GM18519 (cell line): ENCODE data around the gene PARD6B.

Experiments
- ATAC-seq: cut with Tn5 transposase; IDR thresholded peaks from one replicate; pipeline ENCODE4 v1.9.1; 2021; ENCODE audit warnings: mild to moderate bottlenecking, moderate library complexity; ENCODE audit not compliant: unreplicated experiment, low FRiP score

The PARD6B gene

DNA sequence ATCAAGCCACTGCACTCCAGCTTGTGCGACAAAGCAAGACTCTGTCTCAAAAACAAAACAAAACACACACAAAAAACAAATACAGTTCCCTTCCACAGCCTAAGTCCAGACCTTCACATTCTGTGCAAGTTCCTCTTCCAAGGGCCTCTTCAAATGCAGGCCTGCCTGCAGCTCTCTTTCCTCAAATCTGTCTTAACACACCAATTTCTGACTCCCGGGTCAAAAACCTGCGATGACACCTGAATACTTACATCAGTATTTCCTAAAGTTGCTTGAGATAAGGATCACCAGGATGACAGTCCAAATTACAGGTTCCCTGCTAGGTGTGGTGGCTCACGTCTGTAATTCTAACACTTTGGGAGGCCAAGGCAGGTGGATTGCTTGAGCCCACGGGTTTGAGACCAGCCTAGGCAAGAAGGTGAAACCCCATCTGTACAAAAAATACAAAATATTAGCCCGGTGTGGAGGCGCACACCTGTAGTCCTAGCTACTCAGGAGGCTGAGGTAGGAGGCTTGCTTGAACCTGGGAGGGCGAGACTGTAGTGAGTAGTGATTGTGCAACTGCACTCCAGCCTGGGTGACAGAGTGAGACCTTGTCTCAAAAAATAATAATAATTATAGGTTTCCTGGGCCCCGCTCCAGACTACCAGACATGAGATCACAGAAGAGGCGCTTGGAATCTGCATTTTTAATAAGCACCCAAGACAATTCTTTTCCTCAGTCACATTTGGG lies 8.8 kb upstream of the PARD6B start:
- no peak for ATAC-seq

DNA sequence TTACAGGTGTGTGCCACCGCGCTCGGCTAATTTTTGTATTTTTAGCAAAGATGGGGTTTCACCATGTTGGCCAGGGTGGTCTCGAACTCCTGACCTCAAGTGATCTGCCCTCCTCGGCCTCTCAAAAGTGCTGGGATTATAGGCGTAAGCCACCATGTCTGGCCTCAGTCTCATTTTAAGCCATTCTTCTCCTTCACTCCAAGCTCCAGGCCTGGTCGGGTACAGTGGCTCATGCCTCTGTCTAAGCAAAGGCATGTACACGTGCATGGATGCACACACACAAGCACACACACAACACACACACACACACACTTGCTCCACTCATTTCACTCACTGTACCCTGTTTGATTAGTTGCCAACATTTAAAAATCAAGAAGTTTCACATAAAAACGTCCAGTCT lies 7.7 kb upstream of the PARD6B start:
- ATAC-seq: no peak

DNA sequence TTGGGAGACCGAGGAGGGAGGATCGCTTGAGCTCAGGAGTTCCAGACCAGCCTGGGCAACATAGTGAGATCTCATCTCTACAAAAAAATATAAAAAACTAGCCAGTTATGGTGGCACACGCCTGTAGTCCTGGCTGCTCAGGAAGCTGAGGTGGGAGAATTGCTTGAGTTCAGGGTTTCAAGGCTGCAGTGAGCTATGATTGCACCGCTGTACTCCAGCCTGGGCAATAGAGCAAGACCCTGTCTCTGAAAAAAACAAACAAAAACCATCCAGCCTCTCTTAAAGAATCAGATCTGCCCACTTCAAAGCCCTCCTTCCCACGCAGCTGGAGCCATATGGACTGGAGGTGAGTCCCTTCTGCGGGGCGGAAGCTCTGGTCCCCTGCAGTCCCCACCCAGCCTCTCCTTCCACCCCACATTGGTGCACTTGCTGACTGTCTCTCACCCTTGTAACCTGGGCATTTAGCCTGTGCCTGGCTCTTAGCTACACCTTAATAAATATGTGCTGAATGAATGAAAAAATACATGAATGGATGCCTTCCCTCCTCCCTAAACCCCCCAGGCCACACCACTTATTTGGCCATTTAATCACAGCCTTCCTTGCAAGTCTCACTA lies 7.2 kb upstream of the PARD6B start:
- no peak for ATAC-seq

DNA sequence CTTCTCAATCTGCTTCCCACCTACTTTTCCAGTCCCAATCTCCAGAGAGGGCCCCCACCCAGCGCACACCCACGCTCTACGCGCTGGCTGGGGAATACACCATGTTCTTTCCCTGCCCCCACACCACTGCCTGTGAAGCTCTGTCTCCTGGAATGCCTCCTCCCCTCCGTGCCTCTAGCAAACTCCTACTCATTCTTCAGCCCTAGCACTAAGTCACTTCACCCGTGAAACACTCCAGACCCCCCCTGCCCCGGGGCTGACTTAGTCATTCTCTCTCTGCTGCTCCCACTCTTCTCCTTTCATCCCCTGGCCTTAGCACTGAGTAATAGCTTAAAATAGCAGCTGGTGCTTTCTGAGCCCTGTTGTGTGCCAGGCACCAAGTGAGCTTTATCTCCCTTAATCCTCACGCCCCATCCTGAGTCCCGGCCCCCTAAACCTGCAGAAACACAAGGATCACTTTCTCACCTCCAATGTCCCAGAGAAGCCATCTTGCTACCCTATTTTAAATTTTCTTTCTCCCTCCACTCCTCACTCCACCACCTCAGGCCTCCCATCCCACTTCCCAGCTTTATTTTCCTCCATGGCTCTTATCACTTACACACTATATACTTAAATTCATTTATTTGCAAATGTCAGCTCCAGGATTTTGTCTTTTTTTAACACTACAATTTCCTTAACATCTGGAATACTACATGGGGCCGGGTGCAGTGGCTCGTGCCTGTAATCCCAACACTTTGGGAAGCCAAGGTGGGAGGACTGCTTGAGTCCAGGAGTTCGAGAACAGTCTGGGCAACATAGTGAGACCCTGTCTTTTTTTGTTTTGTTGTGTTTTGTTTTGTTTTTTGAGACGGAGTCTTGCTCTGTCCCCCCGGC lies 6.3 kb upstream of the PARD6B start:
- ATAC-seq: no peak

DNA sequence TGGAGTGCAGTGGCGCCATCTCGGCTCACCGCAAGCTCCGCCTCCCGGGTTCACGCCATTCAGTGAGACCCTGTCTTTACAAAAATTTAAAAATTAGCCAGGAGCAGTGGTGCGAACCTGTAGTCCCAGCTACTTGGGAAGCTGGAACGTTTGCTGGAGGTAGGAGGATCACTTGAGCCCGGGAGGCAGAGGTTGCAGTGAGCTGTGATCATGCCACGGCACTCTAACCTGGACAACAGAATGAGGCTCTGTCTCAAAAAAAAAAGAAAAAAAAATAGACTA lies 5.7 kb upstream of the PARD6B start:
- ATAC-seq: no peak

DNA sequence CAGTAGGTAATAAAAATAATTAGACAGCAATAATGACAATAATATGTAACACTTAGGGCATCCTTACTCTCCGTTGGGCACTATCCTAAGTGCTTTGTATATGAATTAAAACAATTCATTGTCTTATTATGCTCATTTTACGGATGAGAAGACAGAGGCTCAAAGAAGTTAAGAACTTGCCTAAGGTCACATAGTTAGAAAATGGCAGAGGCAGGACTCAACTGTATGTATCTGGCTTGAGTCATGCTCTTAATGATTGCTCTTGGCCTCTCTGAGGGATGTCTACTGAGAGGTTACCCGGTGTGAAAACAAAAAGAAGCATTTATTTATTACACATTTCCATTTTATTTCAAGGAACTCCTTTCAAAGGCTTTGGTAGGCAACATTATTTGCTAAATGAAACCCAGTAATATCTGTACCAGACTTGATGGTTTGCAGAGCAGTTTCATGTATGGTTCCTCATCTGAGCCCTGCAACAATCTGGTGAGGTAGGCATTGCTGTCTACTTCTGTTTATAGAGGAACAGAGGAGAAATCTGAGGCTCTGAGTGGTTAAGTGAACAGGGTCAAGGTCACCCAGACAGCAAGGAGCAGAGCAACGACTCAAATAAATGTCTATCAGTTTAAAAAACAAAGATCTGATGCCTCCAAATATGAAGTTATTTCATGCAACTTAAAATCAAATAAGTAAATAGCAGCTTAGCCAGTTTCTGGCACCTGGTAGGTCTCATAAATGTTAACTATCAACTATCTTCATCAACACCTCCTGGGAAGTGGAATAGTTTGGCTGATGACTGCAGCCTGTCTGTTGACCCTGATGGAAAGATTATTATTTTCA lies 4.2 kb upstream of the PARD6B start:
- no peak for ATAC-seq

DNA sequence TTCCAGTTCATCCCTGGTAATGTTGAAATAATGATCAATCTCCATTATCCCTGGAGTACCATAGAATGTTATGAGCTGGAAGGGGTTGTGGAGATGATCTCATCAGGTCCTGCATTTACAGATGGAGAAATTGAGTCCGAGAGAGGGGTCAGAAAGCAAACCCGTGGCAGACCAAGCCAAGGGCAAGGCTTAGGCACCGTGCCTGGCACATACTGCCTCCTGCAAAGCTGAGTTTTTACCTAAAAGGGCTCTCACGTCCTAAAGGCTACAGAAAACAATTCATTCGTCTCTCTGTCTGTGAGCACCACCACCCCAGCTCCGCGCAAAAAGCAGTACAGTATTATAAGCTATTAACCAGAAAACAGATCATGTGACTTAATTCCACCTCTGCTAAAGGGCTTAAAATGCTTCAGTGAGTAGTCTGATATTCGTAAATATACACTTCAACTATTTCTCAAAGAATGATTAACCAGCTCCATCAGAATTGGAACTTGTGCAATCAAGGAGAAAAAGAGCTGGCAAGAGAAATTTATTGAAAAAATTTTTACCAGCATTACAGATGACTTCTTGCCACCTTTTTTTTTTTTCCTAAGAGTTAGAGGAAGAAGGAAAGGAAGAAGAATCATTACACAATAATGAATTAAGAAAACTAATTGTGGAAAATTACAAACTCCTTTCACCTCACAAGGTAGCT lies 3.4 kb upstream of the PARD6B start:
- no peak for ATAC-seq

DNA sequence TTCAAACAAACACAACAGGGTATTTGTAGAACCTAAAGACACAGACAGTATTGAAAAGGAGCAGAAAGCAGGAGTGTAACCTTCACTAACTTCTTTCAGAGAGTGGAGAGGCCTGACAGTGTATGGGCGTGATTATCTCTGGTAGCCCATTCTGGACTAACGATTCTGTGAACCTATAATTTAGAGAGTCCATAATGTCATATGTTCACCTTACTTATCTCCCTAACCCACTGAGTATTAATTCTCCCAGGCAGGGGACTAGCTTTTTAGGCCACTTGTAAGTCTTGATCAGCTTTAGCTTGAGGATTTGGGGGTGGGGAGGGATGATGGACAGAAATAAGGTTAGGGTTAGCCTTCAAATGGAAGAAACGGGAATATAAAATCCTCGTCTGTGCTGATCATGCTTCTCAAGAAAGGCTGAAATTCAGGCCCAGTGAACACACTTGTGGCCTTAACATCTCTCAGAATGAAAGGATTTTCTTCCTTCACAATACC lies 2.8 kb upstream of the PARD6B start:
- ATAC-seq: no peak

DNA sequence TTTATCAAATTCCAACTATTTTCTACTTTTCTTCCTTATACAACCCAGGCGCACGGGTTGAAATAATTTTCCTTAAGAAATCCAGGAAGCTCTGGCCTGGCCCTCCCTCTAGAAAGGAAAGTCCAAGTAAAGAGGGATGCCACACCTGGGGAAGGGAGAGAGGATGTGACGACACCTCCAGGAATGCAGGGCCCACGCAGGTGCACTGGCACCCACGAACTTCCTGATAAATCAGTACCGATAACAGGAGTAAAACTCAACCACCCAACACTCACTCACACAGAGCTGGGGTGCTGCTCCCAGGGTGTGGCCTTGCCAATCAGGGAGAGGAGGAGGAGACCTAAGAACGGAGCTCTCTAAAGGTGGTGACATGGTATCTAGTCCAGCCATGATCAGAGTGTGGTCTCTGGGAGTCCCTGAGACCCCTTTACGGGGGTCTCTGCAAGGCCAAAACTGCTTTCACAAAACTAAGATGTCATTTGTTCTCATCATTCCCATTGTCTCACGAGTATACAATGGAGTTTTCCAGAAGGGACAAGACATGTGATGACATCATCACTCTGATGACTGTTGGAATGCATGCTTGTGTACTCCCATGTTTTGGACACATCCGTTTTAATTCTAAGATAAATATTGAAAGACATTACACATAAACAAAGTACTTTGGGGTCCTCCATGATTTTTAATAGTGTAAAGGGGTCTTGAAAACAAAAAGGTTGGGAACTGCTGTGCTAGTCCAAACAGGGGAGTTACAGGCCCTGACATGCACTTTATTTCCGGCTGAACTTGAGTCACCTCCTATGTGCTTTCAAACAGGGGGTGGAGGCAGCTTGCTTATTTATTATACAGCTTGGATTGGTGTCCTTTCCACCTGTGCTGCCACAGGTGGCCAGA lies 2.2 kb upstream of the PARD6B start:
- ATAC-seq: no peak

DNA sequence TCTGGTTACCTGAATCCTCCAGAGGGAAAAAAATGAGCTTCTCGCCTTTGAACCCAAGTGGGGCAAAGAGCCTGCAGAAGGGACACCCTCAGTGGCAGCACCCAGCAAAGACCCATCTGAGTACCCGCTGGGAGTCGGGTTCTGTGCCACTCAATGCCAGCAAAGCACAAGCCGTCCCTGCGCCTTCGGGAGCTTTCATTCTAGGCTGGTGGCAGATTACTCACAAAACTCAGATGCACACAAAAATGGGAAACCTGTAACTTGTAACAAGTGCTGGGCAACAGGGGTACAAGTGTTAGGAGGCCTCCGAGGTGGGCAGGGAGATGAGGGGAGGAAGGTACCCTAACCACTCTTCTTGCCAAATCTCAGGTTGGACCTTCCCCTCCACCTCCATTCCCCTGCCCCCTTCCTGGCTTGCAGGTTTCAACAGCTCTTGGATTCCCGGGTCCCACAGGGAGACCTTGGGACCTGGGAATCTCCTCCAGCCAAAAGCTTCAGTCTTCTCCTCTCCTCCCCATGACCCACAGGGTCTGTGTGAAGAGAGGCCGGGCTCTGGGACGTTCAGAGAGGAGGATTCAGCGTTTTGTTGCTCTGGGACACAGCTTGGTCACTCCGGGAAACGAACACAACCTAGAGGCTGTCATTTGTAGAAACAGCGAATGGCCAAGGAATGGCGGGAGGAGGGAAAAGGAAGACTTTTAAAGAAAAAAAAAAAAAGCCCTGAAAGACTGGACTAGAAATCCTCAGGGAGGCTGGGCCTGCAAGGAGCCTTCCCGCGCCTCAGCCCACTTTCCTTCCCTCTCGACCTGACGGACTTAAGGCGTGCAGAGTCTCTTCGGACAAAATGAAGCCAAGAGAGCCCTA lies 1.2 kb upstream of the PARD6B start:
- ATAC-seq: no peak

DNA sequence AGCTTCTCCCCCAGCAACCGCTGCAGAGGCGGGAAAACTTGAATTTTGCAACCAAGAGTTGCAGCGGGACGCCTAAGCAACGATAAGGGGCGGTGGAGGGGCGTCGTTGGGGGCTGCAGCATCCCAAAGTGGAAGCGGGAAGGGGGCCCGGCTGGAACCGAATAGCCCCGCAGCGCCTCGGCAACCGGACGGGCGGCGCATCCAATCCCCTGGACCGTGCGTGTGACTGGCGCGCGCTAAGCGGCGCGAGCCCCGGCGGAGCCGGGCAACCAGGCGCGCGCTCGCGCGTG lies 670 bp upstream of the PARD6B start:
- ATAC-seq: no peak

DNA sequence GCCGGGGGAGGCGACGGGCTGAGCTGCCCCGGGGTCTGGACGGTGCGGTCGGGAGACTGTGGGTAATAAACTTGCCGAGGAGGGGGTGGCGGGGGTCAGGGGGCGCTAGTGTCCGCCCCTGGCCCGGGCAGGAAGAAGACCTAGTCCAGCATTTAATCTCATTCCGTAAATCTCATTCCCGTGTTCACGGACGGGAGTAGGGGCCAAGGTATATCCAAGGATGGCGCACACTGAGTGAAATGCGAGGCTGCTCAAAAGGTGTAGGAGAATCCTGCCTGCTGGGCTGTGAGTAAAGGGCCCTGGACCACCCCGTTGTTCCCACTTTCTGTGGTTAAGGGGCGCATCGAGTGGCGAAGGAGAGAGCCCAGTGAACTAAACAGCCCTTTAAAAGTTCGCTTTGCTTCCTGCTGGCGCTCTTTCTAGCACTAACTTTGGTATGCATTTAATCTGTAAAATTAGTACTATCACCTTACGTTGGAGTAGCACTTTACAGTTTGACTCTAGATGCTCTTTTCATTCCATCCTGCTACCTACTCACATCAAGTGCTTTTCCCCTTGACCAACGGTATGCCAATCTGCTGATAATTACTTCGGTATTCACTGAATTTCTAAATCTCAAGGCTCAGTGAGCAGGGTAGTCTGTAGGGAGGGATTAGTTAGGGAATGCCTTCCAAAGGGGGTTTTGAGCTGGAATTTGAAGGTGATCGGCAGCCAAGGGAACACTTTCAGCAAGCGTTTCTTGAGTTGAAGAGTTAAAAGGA lies 730 bp downstream of the PARD6B start:
- ATAC-seq: no peak

DNA sequence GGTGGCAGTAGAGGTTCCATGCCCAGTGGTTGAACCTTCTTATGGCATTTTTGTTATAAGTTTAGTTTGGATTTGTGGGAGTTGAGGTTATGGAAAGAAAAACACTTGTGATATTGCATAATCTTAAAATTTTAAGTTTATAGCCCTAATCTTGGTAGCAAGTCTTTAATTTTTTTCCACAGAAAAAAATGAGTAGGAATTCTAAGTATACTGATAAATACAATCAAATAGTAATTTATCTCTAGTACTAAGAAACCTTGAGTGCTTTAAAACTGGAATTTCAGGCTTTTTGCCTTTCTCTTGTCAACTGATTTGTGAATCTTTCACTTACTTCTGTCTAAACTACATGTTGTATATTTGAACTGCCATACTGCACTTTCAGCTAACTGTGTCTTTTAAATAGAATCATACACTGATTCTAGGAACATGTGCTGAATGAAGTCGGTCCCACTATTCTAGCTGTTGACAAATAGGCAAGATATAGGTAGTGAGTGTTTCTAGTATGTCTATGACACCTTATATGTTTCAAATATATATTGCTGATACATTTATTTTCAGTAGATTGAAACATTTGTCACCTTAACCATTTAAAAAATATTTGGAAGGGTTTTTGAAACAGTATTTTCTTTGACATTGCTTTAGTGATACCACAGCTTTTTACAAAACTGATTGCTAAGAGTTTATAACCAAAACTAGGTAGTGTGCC lies 2.4 kb downstream of the PARD6B start:
- no peak for ATAC-seq

DNA sequence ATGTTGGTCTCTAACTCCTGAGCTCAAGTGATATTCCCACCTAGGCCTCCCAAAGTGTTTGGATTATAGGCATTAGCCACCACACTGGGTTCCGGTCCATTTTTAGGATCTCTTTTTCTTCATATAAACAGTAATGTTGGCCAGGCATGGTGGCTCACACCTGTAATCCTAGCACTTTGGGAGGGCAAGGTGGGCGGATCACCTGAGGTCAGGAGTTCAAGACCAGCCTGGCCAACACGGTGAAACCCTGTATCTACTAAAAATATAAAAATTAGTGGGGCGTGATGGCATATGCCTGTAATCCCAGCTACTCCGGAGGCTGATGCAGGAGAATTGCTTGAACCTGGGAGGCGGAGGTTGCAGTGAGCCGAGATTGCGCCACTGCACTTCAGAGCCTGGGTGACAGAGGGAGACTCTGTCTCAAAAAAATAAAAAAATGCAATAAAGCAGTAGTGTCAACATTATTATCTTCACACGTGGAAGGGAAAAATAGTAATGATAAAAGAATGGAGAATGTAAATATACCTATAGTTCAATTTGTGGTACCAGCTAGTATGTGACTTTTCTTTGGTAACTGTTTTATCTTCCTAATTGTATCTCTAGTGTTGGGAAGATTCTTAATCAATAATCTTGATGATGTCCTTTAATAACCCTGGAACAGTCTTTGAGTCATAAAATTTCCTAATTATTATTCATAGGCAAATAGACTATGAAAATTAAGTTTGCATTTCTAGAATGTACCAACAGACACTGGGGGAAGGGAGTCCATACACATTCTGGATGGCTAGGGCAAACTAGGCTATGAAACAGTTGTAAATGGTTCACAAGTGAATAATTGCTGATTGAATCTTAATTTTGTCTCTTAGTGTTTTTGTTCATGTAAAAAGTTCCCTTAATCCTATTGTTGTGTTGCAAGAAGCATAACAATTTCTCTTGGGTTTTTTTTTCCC lies 3.6 kb downstream of the PARD6B start:
- no peak for ATAC-seq

DNA sequence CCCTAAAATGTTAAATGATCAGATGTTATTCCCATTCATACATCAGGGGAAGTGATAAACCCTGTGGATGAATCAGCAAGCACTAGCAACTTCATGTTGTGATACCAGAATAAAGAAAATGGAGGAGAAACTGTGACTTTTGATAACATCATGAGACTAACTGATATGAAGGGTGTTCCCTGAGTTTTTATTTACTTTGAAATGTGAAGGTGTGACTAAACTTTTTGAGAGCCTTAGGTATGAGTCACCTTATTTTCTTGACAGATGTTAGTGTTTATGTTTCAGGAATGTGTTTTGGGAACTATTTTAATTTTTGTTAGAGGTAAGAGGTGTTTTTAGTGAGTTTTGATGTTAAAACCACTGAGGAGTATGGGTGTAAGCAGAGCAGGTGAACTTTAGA lies 4.4 kb downstream of the PARD6B start:
- no peak for ATAC-seq

DNA sequence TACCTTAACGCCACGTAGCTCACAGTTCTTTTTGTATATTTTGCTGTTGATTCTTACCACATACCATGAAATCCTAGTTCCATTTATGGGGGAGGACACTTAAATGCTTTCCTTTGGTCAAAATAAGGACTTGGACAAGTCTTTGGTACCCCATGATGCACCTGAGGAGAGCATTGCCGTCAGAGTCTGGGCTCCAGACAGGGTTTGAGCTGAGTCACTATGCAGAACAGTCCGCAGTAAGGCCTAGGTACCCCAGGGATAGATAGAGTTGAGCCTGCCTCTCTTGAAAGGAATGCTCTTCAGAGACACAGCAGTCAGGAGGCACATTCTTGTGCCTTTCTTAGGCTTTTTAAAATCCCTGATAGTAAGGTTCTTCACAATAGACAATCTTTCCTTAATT lies 6.0 kb downstream of the PARD6B start:
- no peak for ATAC-seq
